Putamen (tissue), 1 donor: ENCODE data around the gene VARS2.
A peak's percentile ranks its signal among the peaks of the same experiment; 100 is the strongest.
"Not testable (repeated sequence)": the region's sequence is repeated elsewhere in the genome, so short reads cannot be mapped to it uniquely, and the experiment has no call there.

Experiments
- DNase-seq: peaks from one replicate; pipeline ENCODE4 v3.0.0-alpha.2; 2016; ENCODE audit warnings: low spot score

Gene VARS2

GRCh38 chr6:30914076-30914853 is at the start of gene VARS2:
VARS2 (plus strand) TSS chr6:30914238; CDS start chr6:30914837, 599 bp downstream.
- DNase-seq = peak; percentile 94

DNA sequence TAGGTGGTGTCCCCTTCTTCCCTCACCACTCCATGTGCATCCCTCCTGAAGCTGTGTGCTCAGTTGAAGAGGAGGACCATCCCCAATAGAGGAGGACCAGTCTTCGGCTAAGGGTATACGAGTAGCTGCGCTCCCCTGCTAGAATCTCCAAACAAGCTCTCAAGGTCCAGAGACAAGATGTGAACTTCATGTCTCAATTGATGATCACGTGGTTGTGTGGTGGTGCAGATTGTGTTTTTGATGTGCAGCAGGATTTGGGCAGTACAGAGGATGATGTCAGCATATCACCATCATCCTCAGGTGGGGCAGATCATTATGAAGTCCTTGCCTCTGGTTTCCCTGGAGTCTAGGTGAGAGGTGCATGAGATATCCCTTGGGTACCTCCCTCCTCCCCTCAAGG is 49.7 kb upstream of the VARS2 start:
- no peak for DNase-seq

GRCh38 chr6:30869241-30869749 is 44.7 kb upstream of the VARS2 start:
- not testable (repeated sequence) for DNase-seq

GRCh38 chr6:30870546-30870945 is 43.5 kb upstream of the VARS2 start:
- DNase-seq = no peak

GRCh38 chr6:30871592-30872183 is 42.4 kb upstream of the VARS2 start:
- DNase-seq = no peak

- DNase-seq = no peak
These were observed 40.8 kb upstream of the VARS2 start for GRCh38 chr6:30873137-30873640.

DNA sequence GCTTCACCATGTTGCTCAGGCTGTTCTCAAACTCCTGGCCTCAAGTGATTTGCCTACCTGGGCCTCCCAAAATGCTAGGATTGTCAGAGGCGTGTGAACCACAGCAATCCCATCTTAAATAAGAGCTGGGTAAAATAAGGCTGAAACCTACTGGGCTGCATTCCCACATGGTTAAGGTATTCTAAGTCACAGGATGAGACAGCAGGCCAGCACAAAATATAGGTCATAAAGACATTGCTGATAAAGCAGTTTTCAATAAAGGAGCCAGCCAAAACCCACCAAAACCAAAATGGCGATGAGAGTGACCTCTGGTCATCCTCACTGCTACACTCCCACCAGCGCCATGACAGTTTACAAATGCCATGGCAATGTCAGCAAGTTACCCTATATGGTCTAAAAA is 40.2 kb upstream of the VARS2 start:
- DNase-seq = not testable (repeated sequence)

DNA sequence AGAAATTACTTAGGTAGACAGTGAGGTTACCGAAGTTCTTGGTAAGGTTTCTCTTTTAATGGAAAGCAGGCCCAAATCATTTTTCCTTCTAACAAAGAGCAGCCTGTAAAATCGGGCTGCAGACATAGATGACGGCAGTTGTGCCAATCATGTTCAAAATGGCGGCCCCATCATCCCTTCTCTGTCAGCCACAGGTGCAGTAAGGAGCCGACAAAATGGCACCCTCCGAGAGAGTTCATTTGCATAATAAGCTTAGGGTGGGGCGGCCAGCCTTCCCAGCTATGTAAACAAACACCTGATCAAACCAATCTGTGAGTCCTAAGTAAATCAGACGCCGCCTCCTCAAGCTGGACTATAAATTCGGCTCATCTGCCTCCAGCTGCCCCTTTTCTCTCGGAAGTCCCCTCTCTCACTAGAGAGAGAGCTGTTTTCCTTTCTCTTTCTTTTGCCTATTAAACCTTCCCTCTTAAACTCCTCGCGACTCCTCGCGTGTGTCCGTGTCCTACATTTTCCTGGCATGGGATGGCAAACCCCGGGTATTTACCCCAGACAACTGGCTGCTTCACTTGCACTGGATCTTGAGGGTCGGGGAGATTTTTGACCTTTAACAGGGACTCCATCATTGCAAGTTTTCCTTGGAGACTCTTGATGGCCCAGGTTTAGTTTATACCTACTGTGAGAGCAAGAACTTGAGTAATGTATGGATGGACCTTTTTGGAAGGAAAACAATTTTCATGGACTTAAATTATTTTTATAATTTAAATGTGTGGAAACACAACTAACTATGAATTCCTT is 38.6 kb upstream of the VARS2 start:
- no peak for DNase-seq

DNA sequence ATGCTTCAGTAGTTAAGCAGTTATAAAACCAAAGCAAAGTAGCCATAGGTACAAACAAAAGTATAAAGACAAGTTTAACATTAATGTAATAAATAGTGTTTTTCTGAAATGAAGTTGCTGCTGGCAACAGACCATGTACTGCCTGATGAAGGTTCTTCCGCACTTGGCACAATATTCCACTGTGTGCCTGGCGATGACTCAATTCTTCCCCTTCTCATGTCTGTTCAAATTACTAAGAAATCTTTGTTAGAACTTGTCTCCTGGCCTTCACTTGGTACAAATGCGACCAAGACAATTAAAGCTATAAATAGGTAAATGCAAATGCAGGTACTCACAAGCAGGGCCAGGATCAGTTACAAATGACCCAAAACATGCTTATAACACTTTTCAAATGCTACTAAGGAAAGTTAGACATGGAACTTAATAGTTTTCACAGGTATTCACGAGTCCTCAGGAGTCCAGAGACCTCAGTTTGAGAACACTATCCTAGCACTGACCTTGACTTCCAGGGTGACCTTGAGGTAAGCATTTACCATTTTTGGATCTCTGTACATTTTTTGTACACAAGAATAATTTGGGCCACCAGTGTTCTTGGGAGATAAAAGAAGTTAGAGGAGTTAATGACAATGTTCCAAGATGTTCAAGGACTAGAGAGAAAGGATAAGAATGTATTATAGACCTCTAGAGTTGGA is 37.9 kb upstream of the VARS2 start:
- DNase-seq = no peak

GRCh38 chr6:30877419-30878262 is 36.4 kb upstream of the VARS2 start:
- peak; percentile 86 for DNase-seq

DNA sequence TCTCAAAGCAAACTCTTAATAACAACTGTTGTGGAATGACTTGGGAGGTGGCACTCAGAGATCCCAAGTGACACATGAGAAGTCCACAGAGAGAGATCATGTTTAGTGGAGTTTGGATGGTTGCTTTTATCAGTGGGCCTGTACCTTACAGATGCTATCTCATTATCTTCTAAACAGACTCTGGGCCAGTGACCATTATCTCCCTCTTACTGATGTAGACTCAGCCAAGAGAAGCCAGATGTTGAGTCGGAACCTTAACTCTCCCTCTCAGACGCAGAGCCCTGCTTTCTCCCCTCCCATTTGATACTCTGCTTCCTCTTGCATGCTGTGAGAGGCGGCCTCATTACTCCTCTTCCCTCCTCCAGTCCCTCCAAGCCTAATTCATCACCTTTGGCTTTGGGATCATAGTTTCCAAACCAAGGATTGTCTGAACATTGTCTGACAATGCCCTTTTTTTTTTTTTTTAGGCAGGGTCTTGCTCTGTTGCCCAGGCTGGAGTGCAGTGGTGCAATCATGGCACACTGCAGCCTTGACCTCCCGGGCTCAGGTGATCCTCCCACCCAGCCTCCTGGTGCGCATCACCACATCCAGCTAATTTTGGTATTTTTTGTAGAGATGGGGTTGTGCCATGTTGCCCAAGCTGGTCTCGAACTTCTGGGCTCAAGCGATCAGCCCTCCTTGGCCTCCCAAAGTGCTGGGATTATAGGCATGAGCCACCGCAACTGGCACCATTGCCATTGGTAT is 34.2 kb upstream of the VARS2 start:
- DNase-seq = no peak

DNA sequence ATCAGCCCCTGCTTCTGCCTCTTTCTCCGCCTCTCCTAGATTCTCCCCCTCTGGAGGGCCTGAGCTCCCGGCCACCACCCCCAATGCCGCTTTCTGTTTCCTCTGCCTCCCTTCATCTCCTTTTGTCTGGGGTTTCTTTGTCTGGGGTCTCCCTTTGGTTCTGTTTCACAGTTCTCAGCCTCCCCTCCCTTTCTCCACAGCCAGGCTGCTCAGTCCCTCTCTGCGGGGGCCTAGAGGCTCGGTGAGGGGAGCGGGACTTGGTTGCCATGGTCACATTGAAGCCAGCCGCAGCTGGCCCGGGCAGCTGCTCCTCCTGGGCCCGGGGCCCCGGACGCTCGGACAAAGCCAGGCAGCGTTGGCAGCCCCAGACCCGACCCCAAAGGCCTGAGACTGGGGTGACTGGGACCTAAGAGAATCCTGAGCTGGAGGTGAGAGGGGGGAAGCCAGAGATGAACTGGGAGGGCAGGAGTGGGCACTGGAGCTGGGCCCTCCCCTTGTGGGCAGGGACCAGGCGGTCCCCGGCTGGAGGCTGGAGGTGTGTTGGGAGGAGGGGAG is 33.3 kb upstream of the VARS2 start:
- peak; percentile 67 for DNase-seq

GRCh38 chr6:30881392-30882203 is 32.4 kb upstream of the VARS2 start:
- no peak for DNase-seq

- no peak for DNase-seq
These were observed 31.8 kb upstream of the VARS2 start for GRCh38 chr6:30882204-30882758.

GRCh38 chr6:30882759-30883684 is 31.0 kb upstream of the VARS2 start:
- no peak for DNase-seq

- peak; percentile 88 for DNase-seq
These were observed 30.1 kb upstream of the VARS2 start, which contains the start of gene DDR1 for GRCh38 chr6:30883685-30884520. DDR1 (plus strand) TSS chr6:30884519; CDS start chr6:30888730, 4,211 bp downstream.
